ENCODE measurements around the gene DBP. TPM values are rescaled to one million over a fixed set of nuclear protein-coding genes. Genes with fewer than 3 reads are reported as not detected.
A peak's percentile ranks its signal among the peaks of the same experiment; 100 is the strongest.

DBP gene
- total and polyA plus RNA-seq, 2 of the 13 experiments (the other 11 are each of a cell fraction or from before 2014, with no cell fraction given) = 1.7 to 5.8 TPM

- TF ChIP-seq NFAT5 (CRISPR knock-in tag; IDR thresholded peaks at IDR 0.05) (no peak; the same call in 1 of the 2 replicates), MXI1 (IDR thresholded peaks at IDR 0.05; ENCODE audit: borderline replicate concordance, low read depth, low read length) (peak; percentile 61; the same call in 1 of the 3 replicates), IKZF5 (CRISPR knock-in tag; IDR thresholded peaks at IDR 0.05) (peak; percentile 25; the same call in 1 of the 2 replicates), ZNF546 (CRISPR knock-in tag; conservative IDR thresholded peaks at IDR 0.05) (peak; percentile 79; the same call in 1 of the 2 replicates), ZBTB3 (CRISPR knock-in tag; IDR thresholded peaks at IDR 0.05; ENCODE audit: borderline replicate concordance, low read depth) (peak; percentile 83; the same call in 1 of the 2 replicates), PHF20 (CRISPR knock-in tag; IDR thresholded peaks at IDR 0.05) (peak; percentile 46; the same call in 1 of the 2 replicates), ZNF562 (CRISPR knock-in tag; IDR thresholded peaks at IDR 0.05; ENCODE audit: borderline replicate concordance) (peak; percentile 77; the same call in 1 of the 2 replicates), ZNF577 (CRISPR knock-in tag; IDR thresholded peaks at IDR 0.05; ENCODE audit: borderline replicate concordance, low read depth) (0 out of 2 replicates have a peak, but pooled peaks have one; percentile 85), DMTF1 (CRISPR knock-in tag; IDR thresholded peaks at IDR 0.05) (no peak; the same call in 1 of the 2 replicates), MED8 (CRISPR knock-in tag; IDR thresholded peaks at IDR 0.05; ENCODE audit: insufficient replicate concordance) (peak; percentile 40), TEAD3 (CRISPR knock-in tag; optimal IDR thresholded peaks at IDR 0.05; ENCODE audit: borderline replicate concordance) (peak; percentile 40), ZC3H13 (CRISPR knock-in tag; IDR thresholded peaks at IDR 0.05) (peak; percentile 82), IRF9 (CRISPR knock-in tag; IDR thresholded peaks at IDR 0.05; ENCODE audit: borderline replicate concordance) (no peak), SCMH1 (CRISPR knock-in tag; IDR thresholded peaks at IDR 0.05; ENCODE audit: borderline replicate concordance) (no peak), TGIF2 (CRISPR knock-in tag; IDR thresholded peaks at IDR 0.05) (peak; percentile 82), TEAD2 (CRISPR knock-in tag; IDR thresholded peaks at IDR 0.05) (no peak), ZNF891 (CRISPR knock-in tag; IDR thresholded peaks at IDR 0.05) (no peak), PAWR (CRISPR knock-in tag; IDR thresholded peaks at IDR 0.05; ENCODE audit: borderline replicate concordance) (0 out of 2 replicates have a peak, but pooled peaks have one; percentile 28), MLLT10 (CRISPR knock-in tag; IDR thresholded peaks at IDR 0.05) (no peak), MIER3 (CRISPR knock-in tag; IDR thresholded peaks at IDR 0.05; ENCODE audit: borderline replicate concordance) (no peak)
Measured at GRCh38 chr19:48637449-48637947, 319 bp upstream of the DBP start (continued).

Data from HepG2 (cell line).